ENCODE measurements around the gene ZFP14. TPM values are rescaled to one million over a fixed set of nuclear protein-coding genes. Genes with fewer than 3 reads are reported as not detected.
A peak's percentile ranks its signal among the peaks of the same experiment; 100 is the strongest.

ZFP14 gene
- total RNA-seq: 2.8 and 3.4 TPM in 2 replicates

- peak; percentile 88 to 97 for DNase-seq (ENCODE audit: low read depth in 2 of 2)
Measured at GRCh38 chr19:36378625-36379509, at the start of gene ZFP14. TSS of gene ZFP14 (minus strand) at chr19:36379201. CDS start at chr19:36367892, 11,309 bp downstream.

DNA sequence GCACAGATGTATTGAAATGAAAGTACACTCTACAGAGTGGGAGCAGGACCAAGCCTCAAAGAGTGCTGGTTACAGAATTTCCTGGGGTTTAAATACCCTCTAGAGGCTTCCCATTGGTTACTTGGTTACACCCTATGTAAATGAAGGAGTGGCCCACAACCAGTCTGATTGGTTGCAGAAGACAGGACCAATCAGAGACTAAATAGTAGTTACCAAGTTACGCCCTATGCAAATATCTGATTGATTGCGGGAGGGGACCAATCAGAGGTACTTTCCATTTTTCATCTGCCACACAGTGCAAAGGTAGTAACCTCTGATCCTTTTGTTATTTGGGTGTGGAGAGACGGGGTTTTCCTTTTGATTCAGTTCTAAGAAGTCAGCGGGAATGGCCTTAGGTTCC, 44.9 kb upstream of the ZFP14 start:
- DNase-seq (ENCODE audit: low read depth in 2 of 2): no peak

DNA sequence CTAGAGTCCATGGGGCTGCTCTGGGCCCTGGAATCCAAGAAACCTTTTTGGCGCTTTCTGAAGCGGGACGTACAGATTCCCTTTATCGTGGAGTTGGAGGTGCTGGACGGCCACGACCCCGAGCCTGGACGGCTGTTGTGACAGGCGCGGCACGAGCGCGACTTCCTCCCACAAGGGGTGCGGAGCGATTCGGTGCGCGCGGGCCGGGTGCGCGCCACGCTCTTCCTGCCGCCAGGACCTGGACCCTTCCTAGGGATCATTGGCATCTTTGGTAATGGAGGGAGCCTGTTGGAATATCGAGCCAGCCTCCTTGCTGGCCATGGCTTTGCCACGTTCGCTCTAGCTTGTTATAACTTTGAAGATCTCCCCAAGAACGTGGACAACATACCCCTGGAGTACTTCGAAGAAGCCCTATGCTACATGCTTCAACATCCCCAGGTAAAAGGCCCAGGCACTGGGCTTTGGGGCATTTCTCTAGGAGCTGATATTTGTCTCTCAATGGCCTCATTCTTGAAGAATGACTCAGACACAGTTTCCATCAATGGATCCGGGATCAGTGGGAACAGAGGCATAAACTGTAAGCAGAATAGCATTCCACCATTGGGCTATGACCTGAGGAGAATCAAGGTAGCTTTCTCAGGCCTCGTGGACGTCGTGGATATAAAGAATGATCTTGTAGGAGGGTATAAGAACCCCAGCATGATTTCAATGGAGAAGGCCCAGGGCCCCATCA, 42.9 kb upstream of the ZFP14 start:
- no peak for DNase-seq (ENCODE audit: low read depth in 2 of 2)

DNA sequence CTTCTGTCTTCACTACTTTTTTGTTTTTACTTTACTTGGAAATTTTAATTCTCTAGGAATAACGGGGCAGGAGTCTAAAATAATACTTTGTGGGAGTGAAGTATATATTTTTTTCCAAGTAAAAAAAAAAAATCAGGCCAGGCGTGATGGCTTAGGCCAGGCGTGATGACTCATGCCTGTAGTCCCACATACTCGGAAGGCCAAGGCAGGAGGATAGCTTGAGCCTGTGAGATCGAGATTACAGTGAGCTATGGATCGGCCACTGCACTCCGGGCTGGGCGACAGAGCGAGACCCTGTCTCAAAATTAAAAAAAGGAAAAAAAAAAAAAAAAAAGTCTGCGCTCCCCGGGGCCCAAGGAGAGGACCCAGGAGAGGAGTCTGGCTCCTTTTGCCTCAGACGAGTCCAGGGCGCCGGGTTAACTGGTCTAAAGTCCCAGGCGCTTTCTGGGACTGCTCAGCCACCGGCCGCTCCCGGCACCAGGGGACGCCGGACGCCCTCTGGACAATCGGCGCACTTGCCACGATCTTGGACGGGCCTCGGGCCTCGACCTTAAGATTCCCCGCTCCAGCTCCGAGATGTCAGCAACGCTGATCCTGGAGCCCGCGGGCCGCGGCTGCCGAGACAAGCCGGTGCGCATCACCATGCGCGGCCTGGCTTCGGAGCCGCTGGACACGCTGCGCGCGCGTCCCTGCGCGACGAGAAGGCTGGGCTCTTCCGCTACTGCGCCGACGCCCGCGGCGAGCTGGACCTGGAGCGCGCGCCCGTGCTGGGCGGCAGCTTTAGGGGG, 42.2 kb upstream of the ZFP14 start:
- peak; percentile 25 to 55 for DNase-seq (ENCODE audit: low read depth in 2 of 2)

- DNase-seq (ENCODE audit: low read depth in 2 of 2): peak; percentile 67 to 87
Measured at GRCh38 chr19:36418287-36419001, 39.4 kb upstream of the ZFP14 start, which contains the start of gene ZFP82. TSS of gene ZFP82 (minus strand) at chr19:36418644. CDS start at chr19:36409789, 8,855 bp downstream.

DNA sequence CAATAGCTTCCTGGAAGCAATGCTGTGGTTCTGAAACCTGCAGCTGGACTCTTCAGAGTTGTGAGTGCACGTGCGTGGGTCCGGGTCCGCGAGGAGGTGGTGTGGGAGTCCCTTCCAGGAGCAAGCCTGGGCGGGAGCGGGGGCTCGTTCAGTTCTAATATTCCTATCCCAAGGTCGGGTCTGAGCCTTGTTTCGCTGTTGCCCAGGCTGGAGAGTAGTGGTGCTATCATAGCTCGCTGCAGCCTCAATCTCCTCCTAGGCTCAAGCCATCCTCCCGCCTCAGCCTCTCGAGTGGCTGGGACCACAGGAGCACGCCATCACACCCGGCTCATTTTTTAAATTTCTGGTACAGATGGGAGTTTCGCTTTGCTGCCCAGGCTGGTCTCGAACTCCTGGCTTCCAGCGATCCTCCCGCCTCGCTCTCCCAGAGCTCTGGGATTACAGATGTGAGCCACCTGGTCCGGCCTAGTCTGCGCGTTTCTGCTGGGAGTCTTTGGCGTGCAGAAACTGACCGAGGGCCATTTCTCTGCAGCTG, 38.8 kb upstream of the ZFP14 start:
- DNase-seq (ENCODE audit: low read depth in 2 of 2): peak in 1 of 2 donors; percentile 3

DNA sequence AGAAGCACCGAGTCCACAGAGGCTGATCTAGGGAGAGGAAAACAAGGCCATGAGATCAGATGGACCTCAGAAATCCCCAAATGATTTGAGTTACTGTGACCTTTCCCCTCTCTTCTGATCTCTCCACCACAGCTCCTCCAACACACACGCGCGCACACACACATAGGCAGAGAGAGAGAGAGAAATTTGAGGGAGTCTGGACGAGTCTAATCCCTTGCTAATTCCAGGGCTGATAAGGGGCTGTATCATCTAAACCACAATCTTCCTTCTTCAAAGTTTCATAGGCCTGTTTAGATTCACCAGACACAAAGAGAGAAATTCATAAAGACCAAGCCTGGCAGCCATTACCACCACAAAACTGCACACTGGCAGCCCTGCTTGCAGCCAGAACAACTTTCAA, 30.8 kb upstream of the ZFP14 start:
- no peak for DNase-seq (ENCODE audit: low read depth in 2 of 2)

GRCh38 chr19:36408101-36408500, 29.1 kb upstream of the ZFP14 start:
- no peak for DNase-seq (ENCODE audit: low read depth in 2 of 2)

DNA sequence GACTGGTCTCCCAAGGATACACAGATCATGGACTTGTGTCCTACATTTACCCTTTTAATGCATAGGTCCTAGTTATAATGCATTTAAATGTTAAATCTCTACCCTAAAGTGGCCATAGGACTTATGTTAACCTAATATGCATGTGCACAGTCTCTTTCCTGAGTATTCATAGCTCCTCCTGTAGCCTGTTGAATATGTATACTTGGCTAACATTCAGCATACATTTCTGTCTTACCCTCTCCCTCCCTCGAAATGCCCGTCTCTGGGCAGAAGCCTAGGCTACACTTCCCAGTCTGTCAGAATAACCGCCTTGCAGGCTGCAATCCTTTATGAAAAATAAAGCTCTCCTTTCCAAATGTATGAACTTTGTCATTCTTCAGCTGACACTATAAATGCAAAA, 25.5 kb upstream of the ZFP14 start:
- DNase-seq (ENCODE audit: low read depth in 2 of 2): no peak

DNA sequence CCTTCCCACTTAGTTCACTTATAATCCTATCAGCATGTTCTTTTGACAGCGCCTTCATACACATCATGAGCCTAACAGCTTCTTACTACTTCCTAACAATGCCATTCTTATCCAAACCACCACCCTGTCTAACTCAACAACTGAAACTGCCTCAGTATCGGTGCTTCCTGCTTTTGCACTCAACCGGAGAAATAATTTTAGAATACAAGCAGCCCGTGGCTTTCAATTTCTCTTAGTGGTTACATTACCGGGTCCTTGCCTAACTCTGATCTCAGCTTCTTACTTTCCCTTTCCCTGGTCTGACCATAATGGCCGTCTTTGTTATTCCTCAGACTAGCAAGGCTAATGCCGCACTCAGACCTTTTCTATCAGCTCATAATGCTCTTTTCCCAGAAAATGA, 22.5 kb upstream of the ZFP14 start:
- DNase-seq (ENCODE audit: low read depth in 2 of 2): no peak

- no peak for DNase-seq (ENCODE audit: low read depth in 2 of 2)
Measured at GRCh38 chr19:36398571-36398970, 19.6 kb upstream of the ZFP14 start.

DNA sequence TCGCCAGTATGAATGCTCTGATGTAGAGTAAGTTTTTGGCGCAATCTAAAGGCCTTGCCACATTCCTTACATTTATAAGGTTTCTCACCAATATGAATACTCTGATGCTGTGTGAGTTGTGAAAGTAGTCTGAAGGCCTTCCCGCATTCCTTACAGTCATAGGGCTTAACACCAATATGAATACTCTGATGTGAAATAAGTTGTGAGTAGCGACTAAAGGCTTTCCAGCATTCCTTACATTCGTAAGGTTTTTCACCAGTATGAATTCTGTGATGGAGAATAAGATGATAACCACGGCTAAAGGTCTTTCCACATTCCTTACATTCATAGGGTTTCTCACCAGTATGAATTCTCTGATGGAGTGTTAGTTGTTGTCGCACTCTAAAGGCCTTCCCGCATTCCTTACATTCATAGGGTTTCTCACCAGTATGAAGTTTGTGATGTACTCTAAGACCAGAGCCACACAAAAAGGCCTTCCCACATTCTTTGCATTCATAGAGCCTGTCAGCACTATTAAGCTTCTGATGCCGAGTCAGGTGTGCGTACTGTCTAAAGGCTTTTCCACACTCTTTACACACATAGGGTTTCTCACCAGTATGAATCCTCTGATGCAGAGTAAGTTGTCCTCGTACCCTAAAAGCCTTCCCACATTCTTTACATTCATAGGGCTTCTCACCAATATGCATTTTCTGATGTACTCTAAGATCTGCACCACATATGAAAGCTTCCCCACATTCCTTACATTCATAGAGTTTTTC, 14.1 kb upstream of the ZFP14 start:
- DNase-seq (ENCODE audit: low read depth in 2 of 2): no peak

DNA sequence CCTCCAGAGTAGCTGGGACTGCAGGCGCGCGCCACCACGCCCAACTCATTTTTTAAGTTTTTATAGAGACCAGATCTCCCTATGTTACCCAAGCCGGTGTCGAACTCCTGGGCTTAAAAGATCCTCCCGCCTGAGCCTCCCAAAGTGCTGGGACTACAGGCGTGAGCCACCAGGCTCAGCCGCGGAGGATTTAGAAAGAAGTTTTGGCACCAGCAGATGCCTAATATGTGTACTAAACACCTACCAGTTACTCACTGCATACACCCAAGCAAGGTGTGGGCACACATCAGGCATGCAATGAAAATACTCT, 464 bp upstream of the ZFP14 start:
- no peak for DNase-seq (ENCODE audit: low read depth in 2 of 2)

DNA sequence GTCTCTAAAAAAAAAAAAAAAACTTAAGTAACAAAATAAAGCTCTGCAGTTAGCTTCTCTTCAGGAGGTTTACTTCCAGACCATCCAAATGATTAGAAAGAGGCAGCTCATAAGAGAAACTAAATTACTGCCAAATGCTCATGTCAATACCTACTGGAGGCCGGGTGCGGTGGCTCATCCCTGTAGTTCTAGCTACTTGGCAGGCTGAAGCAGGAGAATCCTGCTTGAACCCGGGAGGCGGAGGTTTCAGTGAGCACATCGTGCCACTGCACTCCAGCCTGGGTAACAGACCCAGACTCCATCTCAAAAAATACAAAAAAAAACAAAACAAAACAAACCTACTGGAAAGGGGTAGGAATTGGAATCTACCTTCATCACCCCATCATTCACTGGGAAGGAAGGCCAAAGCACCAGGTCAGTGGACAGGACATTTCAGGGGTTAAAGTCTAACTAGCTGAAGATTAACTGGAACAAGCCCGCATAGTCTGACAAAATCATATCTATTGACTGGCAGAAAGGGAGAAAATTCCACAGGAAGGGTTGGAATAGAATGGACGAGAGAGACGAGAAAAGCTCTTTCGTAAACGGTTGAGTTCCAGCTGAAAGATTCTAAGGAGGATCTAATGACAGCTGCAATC, 1.3 kb downstream of the ZFP14 start:
- no peak for DNase-seq (ENCODE audit: low read depth in 2 of 2)

GRCh38 chr19:36373638-36374156, 5.3 kb downstream of the ZFP14 start:
- DNase-seq (ENCODE audit: low read depth in 2 of 2): no peak

DNA sequence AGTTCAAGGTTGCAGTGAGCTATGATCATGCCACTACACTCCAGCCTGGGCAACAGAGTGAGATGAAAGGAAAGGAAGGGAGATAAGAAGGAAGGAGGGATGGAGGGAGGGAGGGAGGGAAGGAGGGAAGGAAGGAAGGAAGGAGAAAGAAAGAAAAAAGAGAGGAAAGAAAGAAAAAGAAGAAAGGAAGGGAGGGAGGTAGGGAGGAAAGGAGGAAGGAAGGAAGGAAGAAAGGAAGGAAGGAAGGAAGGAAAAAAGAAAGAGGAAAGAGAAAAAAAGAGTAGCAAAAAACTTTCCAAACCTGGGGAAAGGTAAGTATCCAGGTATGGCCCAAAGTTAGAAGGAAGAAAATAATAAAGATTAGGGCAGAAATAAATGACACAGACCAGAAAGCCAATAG, 7.1 kb downstream of the ZFP14 start:
- no peak for DNase-seq (ENCODE audit: low read depth in 2 of 2)

GRCh38 chr19:36363845-36364244, 15.2 kb downstream of the ZFP14 start:
- no peak for DNase-seq (ENCODE audit: low read depth in 2 of 2)

- DNase-seq (ENCODE audit: low read depth in 2 of 2): no peak
Measured at GRCh38 chr19:36340786-36341372, 38.1 kb downstream of the ZFP14 start.

Measured in dermis microvascular lymphatic vessel endothelial cell (primary cell).